ENCODE results near the gene CDH4.
"Not testable (repeated sequence)": the region's sequence is repeated elsewhere in the genome, so short reads cannot be mapped to it uniquely, and the experiment has no call there.

The CDH4 gene

GRCh38 chr20:61253264-61253639 lies 1.2 kb downstream of the CDH4 start:
- in situ Hi-C loops (cut with MboI; ENCODE audit: low sequenced_read_pairs) = no loop called here

GRCh38 chr20:61253640-61254511 lies 1.8 kb downstream of the CDH4 start:
- in situ Hi-C loops (cut with MboI; ENCODE audit: low sequenced_read_pairs) = no loop called here

GRCh38 chr20:61254881-61255626 lies 3.0 kb downstream of the CDH4 start:
- in situ Hi-C loops (cut with MboI; ENCODE audit: low sequenced_read_pairs) = no loop called here

- in situ Hi-C loops (cut with MboI; ENCODE audit: low sequenced_read_pairs) = no loop called here
Observed at GRCh38 chr20:61256365-61256764, 4.3 kb downstream of the CDH4 start.

GRCh38 chr20:61256824-61257223 lies 4.8 kb downstream of the CDH4 start:
- in situ Hi-C loops (cut with MboI; ENCODE audit: low sequenced_read_pairs) = no loop called here

- in situ Hi-C loops (cut with MboI; ENCODE audit: low sequenced_read_pairs) = no loop called here
Observed at GRCh38 chr20:61257611-61258010, 5.5 kb downstream of the CDH4 start.

GRCh38 chr20:61259741-61260140 lies 7.7 kb downstream of the CDH4 start:
- in situ Hi-C loops (cut with MboI; ENCODE audit: low sequenced_read_pairs) = no loop called here

- in situ Hi-C loops (cut with MboI; ENCODE audit: low sequenced_read_pairs) = no loop called here
Observed at GRCh38 chr20:61260905-61261304, 8.8 kb downstream of the CDH4 start.

- in situ Hi-C loops (cut with MboI; ENCODE audit: low sequenced_read_pairs) = no loop called here
Observed at GRCh38 chr20:61262036-61262435, 10.0 kb downstream of the CDH4 start.

GRCh38 chr20:61262514-61262913 lies 10.5 kb downstream of the CDH4 start:
- in situ Hi-C loops (cut with MboI; ENCODE audit: low sequenced_read_pairs) = no loop called here

- in situ Hi-C loops (cut with MboI; ENCODE audit: low sequenced_read_pairs) = no loop called here
Observed at GRCh38 chr20:61263084-61263695, 11.1 kb downstream of the CDH4 start.

GRCh38 chr20:61263938-61264337 lies 11.9 kb downstream of the CDH4 start:
- in situ Hi-C loops (cut with MboI; ENCODE audit: low sequenced_read_pairs) = no loop called here

GRCh38 chr20:61267241-61267640 lies 15.2 kb downstream of the CDH4 start:
- in situ Hi-C loops (cut with MboI; ENCODE audit: low sequenced_read_pairs) = no loop called here

GRCh38 chr20:61268024-61268423 lies 16.0 kb downstream of the CDH4 start:
- in situ Hi-C loops (cut with MboI; ENCODE audit: low sequenced_read_pairs) = no loop called here

- in situ Hi-C loops (cut with MboI; ENCODE audit: low sequenced_read_pairs) = no loop called here
Observed at GRCh38 chr20:61271312-61272231, 19.5 kb downstream of the CDH4 start.

- in situ Hi-C loops (cut with MboI; ENCODE audit: low sequenced_read_pairs) = not testable (repeated sequence)
Observed at GRCh38 chr20:61273024-61273423, 21.0 kb downstream of the CDH4 start.

- in situ Hi-C loops (cut with MboI; ENCODE audit: low sequenced_read_pairs) = not testable (repeated sequence)
Observed at GRCh38 chr20:61273666-61274065, 21.6 kb downstream of the CDH4 start.

GRCh38 chr20:61274326-61274725 lies 22.3 kb downstream of the CDH4 start:
- in situ Hi-C loops (cut with MboI; ENCODE audit: low sequenced_read_pairs) = no loop called here

GRCh38 chr20:61278296-61278695 lies 26.2 kb downstream of the CDH4 start:
- in situ Hi-C loops (cut with MboI; ENCODE audit: low sequenced_read_pairs) = no loop called here

- in situ Hi-C loops (cut with MboI; ENCODE audit: low sequenced_read_pairs) = no loop called here
Observed at GRCh38 chr20:61279621-61280150, 27.6 kb downstream of the CDH4 start.

All from hTERT RPE-1 (cell line).